GM18508 (cell line): Measurements from ENCODE around the gene DKK3.

ENCODE experiments used
- ATAC-seq: cut with Tn5 transposase; IDR thresholded peaks from one replicate; pipeline ENCODE4 v1.9.1; 2021; ENCODE audit warnings: moderate number of reproducible peaks; ENCODE audit not compliant: insufficient read depth, unreplicated experiment

Gene DKK3

DNA sequence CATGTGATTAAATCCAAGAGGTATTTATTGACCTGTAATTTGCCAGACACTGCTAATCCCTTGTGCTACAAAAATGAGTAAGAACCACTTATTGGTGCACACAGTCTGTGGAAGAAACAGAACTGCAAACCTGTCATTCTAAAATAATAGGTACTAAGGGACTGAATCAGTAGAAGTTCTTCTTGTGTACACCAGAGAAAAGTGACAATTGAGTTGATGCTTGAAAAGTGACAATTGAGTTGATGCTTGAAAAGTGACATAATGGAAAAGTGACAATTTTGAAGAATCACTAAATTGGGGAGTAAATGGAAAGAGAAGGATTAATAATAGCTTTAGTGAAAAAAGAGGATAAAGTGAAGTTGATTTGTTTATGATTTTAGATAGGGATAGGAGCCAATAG is 56.4 kb downstream of the DKK3 start:
- no peak for ATAC-seq

DNA sequence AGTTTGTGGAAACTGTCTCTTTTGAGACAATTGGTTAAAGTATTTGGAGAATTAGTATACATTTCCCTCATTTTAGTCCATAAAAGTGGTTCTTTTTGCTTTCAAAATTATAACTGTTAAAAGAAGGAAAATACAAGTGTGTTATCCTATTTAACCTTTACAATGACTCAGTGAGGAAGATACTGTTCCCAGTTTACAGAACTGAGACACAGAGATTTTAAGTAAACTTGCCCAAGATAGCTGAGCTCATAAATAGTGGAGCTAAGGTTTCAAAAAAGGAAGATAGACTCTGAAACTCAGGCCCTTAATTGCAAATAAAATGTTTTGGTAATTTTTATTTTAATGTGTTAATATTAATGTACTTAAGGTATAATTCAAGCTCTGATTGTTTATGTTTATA is 58.9 kb downstream of the DKK3 start:
- no peak for ATAC-seq

DNA sequence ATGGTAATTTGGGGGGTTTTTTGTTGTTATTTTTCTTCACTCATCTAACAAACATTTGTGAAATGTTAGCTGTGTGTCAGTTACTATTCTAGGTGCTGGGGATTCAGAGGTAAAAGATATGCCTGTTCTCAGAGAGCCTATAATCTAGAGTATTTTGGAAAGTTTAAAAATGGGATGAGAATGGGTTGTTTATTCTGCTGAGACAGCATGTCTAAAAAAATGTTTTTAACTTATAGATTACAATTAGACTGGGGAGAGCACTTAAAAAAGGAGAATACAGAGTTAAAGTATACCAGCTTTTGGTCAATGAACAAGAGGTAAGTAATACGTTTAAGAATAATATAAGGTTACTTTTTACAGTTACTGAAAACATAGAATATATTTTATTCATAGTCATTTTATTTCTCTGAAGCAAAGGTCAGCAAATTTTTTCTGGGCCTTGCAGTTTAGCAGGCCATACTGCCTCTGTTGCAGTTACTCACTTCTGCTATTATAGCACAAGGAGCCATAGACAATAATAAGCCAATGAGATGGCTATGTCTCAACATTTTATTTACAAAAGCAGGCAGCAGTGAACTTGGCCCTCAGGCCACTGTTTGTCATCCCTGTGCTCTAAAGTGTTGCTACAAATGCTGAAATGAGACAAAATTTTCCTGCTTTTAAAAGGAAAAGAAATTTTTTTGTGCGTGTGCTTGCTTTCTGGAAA is 60.0 kb downstream of the DKK3 start:
- ATAC-seq, result no peak

DNA sequence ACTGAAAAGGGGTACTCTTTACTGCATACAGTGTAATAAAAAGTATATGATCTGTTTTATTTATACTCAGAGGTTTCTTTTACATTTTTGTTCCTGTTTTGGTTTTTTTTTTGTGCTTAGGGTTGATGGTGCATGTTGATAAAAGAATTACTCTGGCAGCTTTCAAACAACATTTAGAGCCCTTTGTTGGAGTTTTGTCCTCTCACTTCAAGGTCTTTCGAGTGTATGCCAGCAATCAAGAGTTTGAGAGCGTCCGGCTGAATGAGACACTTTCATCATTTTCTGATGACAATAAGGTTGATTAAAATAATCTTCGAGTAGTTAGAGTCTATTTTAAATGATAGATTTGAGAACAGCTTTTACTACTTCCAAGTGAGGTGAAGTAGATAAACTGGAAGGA is 60.6 kb downstream of the DKK3 start:
- no peak for ATAC-seq

DNA sequence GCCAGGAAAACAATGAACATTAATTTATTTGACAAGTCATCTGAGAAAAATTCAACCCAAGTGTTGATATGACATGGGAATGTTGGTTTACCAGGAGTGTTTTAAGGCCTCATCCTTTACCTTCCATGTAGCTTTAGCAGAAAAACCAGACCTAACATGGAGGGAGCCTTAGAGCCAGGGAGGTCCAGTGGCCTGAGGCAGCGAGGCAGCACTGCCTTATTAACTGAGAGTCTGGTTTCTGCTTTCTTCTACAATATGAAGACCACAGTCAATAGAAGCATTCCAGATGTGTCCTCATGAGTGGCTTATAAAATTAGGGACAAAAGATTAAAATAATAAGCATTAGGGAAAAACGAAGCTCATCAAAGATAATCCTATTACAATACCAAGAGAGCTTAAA is 61.5 kb downstream of the DKK3 start:
- ATAC-seq, result no peak

DNA sequence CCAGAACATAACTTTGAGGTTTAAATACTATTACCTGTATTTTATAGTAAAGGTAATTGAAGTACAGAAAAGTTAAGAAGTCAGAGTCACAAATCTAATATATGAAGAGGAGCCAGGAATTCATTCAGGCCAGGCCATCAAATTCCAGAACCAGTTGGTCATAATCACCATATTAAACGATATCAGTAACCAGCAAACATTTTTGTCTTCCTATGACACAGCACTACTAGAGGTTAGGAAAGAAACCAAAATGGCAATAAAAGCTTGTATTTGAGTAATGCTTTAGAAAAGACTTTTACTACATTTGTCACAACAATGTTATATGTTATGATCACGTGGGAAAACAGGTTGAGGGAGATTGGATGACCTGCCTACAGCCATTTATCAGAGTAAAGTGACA is 62.2 kb downstream of the DKK3 start:
- ATAC-seq, result no peak

DNA sequence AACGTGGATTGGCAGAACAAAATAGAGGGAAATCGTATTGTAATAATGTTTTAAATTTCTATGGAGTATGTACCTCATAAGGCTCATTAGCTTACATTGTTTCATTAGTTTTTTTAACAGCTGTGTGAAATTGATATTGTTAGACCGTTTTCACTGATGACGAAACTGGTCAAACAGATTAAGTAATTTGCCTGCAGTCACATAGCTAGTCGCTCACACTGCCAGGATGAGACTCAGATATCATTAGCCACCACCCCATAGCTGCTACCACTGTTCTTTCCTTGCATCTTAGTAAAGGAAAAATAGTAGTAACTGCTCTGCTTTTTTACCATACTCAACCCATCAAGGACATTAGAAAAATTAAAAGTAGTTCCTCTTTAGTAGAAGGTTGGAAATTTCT is 64.0 kb downstream of the DKK3 start:
- no peak for ATAC-seq

DNA sequence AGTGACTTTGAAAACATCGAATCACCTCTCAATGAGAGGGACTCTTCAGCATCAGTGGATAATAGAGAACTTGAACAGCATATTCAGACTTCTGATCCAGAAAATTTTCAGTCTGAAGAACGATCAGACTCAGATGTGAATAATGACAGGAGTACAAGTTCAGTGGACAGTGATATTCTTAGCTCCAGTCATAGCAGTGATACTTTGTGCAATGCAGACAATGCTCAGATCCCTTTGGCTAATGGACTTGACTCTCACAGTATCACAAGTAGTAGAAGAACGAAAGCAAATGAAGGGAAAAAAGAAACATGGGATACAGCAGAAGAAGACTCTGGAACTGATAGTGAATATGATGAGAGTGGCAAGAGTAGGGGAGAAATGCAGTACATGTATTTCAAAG is 65.8 kb downstream of the DKK3 start:
- ATAC-seq, result no peak

DNA sequence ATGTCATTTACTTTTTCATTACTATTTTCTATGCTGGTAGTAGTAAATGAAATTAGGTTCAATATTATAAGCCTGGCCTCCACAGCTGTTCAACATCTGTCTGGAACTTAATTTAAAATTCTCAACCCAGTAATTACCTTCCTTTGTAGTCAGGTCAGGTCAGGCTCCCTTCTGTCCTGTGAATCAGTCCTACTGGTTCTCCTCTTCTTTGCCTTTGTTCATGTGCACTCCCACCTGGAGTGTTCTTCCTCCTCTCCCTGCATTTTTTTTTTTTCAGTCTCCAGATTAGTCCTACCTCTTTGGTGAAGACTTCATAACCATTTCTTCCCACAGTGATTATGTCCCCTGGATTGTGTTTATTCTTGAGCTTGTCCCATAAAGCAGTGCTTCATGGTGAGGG is 67.9 kb downstream of the DKK3 start:
- ATAC-seq, result no peak

DNA sequence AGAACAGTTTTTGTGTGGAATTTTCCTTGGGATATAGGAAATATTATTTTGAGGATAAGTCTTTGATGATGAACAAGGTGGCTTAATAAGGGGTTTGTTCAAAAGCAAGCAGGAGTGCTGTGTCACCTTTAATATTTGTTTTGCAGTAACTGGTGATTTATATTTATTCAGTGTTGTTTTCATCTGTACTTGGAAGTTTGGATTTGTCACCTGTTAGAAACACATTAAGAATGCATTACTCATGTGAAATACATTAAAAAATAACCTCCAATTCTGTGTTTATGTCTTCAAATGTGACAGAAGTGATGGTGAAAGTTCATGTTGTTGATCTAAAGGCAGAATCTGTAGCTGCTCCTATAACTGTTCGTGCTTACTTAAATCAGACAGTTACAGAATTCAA is 70.5 kb downstream of the DKK3 start:
- no peak for ATAC-seq

DNA sequence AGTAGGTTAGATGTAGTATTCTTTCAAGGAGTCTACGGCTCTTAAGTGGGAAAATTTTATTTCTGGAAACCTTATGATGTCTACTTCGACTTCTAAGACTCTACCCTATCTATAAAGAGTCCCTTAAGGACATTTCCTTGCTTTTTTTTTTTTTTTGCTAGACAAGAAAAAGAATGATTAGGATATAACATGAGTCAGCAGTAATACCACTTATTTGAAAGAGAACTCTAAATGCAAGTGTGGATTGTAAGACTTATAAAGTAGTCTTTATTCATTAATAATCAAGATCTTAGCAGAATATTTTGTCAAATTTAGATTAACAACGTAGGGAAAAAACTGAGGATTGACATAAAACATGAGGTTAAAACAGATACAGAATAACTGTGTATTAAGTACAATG is 71.0 kb downstream of the DKK3 start:
- no peak for ATAC-seq

DNA sequence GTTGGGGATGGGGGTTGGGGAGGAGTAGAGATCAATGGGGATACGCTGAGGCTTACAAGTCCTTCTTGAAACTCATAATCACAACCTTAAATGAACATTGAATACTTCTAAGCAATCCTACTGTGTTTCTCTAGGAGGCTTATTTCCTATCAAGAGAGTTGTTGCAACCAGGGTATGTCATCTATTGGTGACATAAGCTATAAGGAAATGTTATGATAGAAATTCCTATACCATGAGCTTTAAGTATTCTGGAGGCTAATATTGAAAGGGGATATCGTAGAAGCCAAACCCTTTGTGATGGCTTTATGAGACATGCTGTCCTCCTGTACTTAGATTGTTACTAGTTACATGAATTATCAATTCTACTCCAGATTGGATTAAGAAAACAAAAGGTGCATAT is 72.9 kb downstream of the DKK3 start:
- no peak for ATAC-seq

DNA sequence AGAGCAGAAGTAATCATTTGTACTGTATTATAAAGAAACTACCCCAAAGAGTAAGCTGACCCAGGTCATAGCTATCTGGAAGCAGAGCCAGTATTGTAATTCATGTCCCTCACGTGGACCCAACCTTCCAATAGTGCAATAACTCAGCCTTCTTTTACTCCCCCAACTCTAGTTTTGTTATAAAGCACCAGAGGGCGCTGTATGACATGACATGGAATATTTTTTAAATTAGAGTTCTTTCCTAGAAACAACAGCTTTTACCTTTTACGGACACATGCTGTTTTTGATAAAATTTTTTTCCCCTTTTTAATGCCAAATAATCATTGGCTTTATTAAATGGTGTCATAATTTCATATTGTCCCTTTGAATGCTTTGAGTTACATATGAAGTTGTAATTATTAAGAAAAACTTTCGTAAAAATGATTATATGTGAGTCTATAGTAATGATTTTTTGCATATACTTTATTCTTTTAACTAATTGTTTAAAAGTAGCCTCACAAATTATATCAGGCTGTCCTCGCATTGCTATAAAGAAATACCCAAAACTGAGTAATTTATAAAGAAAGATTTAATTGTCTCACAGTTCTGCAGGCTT is 76.9 kb downstream of the DKK3 start:
- ATAC-seq, result no peak

DNA sequence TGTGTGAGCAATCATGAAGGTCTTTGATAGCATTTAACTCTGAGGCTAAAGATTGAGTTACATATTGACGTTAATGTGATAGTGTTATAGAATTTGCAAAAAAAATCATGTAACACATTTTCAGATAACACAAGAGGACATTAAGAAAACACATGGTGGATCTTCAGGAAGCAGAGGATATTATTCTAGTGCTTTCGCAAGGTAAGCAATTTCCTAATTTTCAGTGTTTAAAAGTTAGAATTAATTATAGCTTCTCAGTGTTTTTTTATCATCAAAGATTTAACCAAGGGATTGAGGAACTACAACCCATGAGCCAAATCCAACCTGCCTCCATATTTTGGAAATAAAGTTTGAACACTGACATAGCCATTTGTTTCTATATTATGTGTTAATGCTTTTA is 78.5 kb downstream of the DKK3 start:
- no peak for ATAC-seq

DNA sequence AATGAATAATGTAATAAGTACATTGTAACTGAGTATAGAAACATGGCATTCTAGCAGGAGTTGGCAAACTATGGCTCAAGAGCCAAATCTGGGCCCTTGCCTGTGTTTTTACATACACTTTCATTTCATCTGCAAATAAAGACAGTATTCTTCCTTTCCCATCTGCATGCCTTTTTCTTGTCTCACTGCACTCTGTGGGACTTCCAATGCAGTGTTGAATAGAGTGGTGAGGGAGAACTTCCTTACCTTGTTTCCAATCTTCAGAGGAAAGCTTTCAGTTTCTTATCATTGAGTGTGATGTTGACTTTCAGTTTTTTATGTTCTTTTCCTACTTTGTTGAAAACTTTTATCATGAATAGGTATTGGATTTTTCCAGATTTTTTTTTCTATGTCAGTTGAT is 84.6 kb downstream of the DKK3 start:
- no peak for ATAC-seq

DNA sequence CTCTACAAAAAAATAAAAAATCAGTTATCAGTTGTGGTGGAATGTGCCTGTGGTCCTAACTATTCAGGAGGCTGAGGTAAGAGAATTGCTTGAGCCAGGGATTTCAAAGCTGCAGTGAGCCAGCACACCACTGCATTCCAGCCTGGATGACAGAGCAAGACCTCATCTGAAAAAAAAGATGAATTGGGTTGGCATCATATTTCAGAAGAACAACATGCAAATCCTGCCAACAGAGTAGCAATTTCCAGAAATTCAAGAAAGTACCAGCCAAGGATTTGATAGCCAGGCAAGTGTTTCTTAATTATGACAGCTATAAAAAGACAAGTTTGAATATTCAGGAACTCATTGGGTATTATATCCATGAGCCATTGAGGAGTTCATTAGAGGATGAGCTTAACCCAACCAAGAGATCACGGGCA is 91.4 kb downstream of the DKK3 start:
- ATAC-seq, result no peak

DNA sequence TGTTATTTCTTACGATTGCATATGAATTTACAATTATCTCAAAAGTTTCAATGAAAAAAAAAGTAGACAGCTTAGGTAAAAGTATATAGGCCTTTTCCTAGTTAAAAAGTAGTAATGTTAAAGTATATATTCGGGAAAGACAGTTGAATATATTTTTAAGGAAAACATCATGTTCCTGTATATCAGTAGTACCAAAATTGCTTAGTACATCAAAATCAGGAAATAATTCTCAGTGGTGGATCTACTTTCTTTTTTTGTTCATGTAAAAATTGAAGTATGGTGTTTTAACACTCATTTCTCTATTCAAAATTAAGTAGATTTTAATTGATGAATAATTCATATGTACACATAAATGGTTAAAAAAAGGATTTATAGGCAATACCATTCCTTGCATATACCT is 92.8 kb downstream of the DKK3 start:
- ATAC-seq, result no peak

DNA sequence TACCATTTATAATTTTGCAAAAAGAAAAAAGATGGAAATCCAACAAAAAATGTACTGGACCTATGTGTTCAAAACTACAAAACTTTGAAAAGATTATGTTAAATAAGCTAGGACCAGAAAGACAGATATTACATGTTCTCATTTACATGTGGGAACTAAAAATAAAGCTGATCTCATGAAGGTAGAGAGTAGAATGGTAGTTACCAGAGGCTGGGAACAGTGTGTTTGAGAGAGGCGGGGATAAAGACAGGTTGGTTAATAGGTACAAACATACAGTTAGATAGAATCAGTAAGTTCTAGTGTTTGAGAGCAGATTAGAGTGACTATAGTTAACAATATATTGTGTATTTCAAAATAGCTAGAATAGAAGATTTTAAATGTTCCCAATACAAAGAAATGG is 95.0 kb downstream of the DKK3 start:
- ATAC-seq, result no peak
